ENCODE data around the gene VPS35.

The VPS35 gene

DNA sequence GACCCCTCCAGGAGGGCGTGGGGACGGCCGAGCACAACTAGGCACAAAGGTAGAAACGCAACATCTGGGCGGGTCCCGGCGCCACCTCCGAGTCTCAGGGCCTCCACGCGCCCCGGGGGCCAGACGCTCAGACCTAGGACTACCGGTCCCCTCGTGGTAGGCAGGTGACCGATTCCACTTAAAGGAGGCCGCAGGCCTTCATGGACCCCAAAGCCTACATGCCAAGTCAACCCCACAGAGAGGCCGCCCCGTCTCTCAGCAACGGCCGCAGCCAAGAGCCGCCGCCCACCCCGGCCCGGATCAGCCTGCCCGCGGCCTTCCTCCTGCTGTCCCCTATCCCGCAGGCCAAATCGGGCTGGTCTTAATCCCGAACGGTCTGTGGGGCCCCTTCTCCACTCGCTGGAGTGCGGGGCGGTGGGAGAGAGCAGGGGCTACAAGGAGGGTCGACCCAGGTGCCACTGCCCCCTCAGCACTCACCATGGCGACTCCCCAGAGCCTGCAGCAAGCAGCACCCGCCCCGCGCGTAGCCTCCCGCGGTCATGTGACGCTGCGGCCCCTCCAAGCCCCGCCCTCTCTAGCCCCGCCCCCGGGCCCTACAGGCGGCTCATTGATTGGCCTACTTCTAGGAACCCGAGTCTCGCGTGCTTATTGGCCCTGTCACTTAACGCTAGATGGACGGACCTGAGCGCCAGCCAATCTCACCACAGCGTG, at the start of gene VPS35:
TSS of gene VPS35 (minus strand) at position 525 of the 711 bp plus-strand sequence. CDS start at position 480, 45 bp downstream.
- peak; percentile 100 for DNase-seq

DNA sequence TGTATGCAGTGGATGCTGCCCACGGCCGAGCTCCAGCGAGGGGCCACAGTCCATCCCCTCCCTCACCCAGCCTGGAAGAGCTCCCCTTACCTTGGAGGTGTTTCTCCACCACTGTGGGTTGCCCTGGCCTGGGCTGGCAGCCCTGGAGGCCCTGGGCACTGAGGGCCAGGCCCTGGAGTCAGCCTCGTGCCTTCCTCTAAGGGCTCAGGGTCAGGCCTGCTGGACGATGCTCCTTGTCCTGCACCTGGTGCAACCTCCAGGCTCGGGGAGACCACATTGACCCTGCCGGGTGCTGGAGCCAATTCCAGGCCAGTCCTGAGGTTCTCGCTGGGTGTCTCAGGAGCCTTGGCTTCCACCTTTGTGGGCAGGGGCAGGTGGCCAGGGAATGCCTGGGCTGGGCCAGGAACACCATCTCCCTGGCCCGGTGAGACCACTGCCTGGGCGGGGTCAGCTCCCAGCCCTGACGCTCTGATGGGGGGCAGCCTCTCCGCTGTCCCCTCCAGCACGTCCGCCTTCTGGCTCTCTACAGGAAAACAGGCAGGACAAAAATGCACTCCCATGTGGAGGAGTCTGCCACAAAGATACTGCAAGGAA, 48.7 kb upstream of the VPS35 start:
- no peak for DNase-seq

DNA sequence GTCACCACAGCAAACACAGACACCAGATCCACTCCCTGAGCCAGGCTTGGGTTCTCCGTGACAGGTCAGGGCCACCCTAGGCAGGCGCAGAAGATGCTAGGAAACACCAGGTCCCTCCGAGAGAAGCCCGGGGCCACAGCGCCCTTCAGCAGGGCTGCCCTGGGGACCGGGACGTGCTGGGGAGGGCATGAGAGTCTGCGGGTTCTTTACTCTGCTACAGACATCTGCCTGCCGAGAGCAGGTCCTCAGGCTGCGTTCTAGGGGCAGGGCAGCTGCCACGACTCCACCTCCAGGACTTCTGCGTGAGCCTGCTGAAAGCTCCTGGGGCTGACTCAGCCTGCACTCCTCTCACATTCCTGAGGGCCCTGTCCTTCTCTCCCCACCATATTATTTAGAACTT, 47.7 kb upstream of the VPS35 start:
- DNase-seq = no peak

DNA sequence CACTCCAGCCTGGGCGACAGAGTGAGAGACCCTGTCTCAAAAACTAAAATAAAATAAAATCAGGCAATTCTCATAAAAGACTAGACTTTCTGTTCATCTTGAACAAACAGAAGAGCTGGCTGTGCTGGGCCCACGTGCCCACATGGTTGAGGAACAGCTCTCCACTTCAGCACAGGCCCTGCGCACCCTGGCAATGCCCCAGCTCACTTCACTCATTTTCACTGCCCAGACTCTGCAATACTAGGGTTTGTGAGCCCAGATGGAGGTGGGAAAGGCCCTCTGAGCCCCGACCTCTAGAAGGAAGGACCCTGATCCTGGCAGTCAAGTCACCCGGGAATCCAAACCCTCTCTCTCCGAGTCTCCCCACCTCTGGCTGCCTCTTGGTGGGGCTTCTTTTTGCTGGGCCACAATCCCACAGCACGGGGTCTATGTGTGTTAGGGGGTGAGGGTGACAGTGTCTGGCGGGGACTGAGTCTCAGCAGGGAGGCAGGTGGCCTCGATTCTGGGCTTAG, 44.4 kb upstream of the VPS35 start:
- no peak for DNase-seq

DNA sequence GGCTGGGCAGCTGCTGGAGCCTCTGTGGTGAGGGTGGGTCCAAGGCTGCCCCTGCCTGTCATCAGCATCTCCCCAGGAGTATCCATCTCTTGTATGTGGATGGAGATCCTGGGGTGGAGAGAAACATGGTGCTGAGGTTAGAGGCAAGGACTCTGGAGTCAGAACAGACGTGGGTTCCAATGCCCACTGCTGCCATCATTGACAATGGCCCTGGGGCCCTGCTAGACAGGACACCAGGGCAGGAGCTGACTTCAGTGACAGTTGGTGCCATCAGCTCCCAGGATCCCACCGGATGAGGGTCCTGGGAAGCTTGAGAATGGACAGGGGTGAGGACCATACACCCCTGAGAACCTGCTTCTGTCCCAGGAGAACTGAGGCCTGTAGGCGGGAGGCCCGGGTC, 43.6 kb upstream of the VPS35 start:
- DNase-seq = no peak

DNA sequence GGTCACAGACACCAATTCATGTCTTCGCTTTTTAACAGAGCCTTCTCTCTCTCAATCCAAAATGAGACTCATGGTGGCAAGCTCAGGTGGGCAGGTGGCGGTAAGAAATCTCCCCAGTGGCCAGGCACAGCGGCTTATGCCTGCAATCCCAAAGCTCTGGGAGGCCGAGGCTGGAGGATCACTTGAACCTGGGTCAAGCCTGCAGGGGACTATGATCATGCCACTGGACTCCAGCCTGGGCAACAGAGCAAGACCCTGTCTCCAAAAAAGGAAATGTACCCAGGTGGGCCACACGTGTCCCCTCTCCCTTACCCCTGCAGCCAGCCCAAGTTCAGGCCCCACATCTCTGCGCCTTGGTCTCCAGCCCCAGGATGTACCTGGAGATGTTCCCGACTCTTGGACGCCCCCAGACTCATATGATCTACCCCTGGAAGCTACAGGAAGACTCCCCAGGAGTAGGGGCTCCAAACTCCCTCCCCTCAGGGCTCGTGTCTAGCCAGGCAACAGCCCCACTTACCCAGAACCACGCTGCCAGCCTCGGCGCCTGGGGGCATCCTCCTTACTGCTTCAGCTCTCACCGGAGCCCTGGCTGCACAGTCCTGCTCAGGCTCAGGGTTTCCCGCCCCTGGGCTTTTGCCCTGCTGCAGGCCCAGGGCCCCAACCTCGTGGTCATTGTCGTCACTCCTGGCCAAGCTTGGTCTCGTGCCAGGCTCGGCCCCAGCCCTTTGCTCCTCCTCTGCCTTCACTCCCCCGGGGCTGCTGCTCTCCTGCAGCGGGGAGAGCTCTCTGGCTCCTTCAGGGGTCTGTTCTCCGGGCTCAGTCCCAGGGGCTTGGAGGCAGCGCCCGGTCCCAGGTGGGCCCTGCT, 42.9 kb upstream of the VPS35 start:
- DNase-seq = no peak

DNA sequence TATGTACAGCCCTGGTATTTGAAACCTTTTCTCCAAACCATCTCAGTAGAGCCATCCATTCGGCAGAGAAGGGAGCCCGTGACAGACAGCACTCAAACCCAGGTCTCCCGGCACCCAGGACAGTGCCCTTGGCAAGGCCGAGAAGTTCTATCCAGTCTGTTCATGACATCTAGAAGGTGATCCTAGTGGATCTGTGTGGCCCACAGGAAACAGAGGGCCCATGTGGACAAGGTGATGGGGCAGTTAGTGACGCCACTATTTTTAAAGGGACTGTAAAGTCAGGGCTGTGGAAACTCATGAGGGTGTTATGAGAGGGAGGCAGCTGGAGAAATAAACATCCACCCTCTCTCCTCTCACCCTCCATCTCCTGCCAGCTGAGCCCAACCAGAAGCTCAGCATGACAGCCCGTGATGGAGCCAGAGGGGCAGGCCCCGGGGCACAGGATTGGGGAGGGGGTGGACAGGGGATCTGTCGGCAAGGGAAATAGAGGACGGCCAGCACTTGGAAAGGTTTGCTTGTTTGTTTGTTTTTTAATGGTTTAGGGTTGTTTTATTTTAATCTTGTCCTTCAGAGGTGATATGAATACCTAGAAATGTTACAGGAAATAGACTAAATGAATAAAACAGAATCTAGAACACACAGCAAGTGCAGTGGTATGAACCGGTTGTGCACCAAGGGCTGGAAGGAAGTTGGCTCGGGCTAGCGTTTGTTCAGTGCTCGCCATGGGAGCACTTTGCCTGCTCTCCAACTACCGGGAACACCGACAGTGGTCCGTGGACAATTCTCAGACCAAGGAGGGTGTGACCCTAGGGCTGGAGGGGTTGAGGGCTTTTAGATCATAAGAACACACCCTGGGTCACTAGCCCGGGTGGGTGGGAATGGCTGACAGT, 42.1 kb upstream of the VPS35 start:
- DNase-seq = no peak

DNA sequence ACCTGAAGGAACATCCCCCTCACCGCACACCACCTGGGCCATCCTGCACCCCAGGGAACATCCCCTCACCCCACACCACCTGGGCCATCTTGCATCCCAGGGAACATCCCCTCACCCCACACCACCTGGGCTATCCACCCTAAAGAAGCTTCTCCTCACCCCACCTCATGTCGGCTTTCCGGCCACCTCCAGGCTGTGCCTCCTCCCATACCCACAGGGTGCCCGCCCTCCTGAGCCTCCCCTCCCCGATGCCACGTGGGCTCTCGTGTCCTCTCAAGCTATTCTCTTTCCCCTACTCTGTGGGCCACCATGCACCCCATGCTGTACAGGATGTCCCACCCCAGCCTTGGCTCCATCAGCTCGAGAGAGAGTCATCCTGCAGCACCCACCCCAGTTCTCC, 41.1 kb upstream of the VPS35 start:
- DNase-seq = no peak

DNA sequence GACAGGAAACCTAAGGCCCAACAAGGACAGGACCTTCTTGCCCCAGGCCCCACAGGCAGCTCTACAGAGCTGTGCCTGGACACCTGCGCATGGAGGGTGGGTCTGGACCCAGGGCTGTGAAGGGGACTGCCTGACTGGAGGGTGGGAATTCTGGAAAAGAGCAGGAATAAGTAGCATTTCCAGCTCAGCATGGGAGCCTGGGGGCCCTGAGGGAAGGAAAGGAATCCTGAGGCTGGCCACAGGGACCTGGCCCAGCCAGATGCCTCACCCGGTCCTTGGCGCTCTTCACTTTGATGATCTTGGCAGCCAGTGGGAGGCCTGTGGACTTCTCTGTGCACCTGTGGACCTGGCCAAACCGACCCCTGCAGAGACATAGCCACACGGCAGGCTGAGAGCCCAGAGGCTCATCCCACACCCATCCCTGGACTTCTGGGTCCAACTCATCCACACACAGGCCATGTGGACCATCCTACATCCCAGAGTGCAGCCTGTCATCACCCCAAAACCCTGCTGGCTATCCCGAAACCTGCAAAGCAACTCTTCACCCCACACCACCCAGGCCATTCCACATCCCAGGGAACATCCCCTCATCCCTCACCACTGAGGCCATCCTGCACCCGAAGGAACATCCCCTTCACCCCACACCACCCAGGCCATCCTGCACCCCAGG, 40.5 kb upstream of the VPS35 start:
- no peak for DNase-seq

DNA sequence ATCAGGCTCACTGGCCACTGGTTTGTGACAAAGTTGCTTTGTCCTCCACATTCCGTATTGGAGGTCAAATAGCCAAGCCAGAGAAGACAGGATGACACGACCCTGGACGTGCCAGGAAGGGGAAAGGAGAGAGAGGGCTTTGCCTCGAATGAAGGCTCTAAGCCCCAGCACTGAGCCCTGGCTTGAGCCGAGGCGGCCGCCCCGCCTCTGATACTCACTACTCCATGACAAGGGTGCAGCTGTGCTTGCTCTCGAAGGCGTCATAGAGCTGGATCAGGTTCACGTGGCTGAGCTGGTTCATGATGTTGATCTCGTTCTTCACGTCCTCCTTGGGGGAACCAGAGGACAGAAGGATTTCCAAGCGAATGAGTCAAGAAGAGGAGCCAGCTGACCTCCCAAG, 39.8 kb upstream of the VPS35 start:
- DNase-seq = no peak

DNA sequence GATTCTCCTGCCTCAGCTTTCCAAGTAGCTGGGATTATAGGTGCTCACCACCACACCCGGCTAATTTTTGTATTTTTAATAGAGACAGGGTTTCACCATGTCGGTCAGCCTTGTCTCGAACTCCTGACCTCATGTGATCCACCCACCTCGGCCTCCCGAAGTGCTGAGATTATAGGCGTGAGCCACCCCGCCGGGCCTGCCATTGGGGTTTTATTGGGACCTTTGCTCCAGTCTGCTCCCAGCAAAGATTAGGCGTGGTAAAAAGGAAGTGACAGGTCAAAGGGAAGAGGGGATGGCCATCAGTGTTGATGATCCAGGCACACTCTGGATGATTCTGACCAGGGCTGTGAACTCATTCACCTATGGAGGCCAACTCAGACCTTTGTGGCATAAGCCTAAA, 38.7 kb upstream of the VPS35 start:
- DNase-seq = no peak

DNA sequence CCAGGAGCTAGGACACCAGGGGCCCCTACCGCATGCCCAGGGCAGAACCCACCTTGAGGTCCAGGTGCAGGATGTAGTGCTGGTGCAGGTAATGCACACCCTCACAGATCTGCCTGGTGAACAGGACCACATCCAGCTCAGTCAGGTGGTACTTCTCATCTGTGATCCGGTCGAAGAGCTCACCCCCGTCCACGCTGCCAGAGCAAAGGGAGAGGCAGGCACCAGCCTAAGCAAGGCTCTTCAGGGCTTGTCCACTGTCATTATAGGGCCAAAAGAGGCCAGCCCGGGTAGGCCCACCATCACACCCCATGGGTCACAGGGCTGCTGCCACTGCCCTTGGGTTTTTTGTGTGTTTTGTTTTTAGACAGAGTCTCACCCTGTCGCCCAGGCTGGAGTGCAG, 38.2 kb upstream of the VPS35 start:
- no peak for DNase-seq

DNA sequence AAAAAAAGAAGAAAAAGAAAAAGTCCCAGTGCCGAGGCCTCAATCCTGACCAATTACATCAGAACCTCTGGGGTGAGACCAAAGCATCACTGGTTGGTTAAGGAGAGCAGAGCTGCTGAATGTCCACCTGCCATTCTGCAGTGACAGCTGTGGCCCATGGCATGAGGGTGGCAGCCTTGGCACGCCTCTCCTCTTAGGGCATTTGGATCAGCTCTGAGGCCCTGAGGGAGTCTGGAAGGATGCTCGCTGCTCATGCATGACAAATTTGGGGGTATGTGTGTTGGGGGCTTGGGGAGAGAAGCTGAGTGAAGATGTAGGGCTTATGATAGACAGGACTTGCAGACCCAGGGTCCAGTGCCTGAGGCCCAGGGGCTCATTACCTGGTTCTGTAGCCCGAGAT, 32.9 kb upstream of the VPS35 start:
- DNase-seq = no peak

DNA sequence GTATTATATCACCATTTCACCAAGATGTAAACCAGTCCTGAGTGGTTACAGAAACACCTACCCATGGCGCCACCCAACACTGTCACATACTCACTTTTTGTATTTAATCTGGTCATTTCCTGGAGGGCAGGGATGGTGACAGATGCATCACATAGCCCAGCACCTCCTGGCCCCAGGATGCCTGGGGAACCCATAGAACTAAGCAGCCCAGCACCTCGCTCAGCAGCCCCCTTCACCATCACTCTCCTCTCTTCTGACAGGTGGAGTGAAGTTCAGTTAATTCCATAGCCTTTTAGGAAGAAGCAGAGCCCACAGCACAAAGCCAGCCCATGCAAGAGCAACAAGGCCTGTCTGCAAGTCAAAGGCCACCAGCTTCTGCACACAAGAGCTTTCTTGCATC, 31.6 kb upstream of the VPS35 start:
- DNase-seq = no peak

DNA sequence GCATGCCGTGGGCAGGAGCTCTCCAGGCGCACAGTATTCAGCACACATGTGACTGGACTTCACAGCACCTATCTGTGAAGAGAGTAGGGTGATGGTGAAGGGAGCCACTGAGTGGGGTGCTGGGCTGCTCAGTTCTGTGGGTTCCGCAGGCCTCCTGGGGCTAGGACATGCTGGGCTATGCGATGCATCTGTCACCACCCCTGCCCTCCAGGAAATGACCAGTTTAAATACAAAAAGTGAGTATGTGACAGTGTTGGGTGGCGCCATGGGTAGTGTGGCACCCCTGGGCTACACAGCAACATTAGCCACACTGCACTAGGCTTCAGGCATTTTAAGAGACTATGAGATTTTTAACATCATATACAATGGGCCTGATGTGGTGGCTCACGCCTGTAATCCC, 30.6 kb upstream of the VPS35 start:
- DNase-seq = no peak

DNA sequence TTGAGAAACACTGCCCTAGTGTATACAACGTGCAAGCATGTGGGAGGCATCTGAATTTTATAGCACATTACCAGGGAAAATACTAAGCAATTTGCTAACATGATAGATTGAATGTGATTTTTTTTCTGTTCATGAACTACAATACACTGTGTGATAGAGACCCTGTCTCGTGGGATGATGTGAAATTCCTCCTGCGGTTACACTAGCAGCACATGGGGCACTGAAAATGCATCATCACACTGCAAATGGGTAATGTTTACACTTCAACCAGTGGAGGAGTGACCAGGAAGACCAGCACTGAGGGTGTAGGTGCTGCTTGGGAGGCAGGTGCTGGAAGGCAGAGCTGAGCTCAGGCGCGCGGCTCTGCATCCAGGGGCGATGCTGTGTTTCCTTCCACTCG, 29.2 kb upstream of the VPS35 start:
- DNase-seq = no peak

DNA sequence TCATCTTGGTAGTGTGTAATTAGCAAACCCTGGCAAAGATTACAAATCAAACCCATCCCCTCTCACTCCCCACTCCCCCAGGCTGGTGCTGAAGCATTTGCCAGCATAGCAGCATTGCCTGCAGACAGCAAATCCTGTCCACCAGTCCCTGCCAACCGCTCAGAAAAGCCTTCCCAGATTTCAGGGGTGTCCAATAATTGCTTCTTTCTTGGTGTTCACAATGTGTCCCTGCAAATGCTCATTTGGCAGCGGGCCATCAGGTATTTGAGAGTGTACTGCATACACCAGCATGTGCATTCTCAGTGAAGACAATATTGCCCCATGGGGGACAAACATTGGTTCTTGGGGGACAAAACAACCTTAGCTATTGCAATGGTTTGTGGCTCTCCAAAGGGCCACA, 28.7 kb upstream of the VPS35 start:
- DNase-seq = no peak

DNA sequence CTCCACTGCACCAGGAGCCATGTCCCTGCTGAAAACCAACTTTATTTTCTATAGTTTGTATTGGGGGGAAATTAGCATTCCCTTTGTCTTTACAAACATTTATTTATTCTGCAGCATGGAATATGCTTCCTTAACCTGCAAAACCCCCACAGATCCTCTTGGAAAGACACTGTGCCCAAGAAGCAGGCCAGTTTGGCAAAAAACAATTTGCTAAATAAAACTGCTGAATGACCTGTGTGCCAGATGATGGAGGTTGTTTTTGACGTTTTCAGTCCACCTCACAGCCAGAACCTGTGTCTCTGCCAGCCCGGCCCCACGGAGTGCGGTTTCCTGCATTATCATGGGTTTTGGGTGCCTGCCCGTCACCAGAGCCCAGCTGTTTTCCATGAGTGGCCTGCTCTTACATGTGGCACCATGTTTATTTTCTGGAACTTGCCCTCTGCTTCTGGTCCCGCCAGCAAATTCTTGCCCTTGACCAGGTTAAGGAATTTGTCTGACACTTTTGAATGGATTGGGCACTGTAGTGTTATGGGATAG, 26.9 kb upstream of the VPS35 start:
- no peak for DNase-seq

DNA sequence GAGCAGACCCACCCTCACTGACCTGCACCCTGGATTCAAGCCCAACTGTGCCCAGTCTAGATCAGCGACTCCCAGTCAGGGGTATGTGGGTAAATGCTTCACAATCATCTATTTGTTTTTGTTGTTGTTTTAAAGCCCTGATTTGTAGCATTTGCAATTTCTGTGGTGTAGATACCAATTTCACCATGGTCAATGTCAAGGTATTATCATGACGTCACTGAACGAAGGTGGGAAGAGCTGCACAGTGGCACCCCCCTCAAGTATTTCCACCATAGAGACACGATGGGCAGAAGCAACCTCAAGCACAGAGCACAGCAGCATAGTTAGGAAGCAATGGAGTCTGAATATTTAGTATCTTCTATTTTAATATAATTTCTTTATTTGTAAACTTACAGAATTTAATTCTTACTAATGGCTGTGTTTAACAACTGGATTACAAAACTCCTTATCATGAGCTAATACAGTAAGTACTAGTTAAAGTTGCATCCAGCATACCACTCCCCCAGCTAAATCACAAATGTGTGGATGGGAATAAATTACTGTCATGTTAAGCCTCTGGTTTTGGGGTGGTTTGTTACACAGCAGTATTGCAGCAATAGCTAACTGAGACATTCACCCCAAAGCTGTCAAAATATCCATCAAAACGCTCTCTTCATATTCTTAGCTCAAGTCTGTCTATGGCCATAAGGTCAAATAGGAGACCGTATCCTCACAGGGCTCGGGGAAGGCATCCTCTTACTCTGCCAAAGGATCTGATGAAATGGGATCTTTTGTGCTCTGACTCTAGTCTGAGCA, 26.0 kb upstream of the VPS35 start:
- no peak for DNase-seq

DNA sequence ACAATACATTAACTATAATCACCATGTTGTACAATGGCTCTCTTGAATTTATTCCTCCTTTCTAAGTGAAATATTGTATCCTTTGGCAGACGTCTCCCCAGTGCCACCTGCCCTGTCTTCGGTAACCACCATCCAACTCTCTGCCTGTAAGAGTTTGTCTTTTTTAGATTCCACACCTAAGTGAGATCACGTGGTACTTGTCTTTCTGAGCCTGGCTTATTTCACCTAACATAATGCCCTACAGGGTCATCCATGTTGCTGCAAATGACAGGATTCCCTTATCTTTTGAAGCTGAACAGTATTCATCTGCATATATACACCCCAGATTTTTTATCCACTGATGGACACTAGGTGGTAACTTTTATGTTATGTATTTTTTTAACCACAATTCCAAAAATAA, 24.7 kb upstream of the VPS35 start:
- no peak for DNase-seq

DNA sequence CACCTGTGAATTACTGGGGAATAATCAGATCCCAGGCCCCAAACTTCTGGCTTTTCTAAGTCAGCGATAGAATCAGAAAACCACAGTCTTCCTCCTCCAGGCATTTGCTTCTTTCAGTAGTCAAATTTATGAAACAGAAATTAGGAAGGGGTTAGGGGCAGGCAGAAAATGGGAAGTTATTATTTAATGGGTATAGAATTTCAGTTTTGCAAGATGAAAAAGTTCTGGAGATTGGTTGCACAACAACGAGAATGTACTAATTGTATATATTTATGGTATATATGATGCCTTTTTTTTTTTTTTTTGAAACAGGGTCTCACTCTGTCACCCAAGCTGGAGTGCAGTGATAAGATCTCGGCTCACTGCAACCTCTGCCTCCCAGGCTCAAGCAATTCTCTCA, 23.9 kb upstream of the VPS35 start:
- DNase-seq = no peak

Measured in stimulated activated CD4-positive, alpha-beta T cell treated with anti-CD3 and anti-CD28 coated beads, Interleukin-4, amount 100 ng/mL, for 1 hour (primary cell).